ENCODE measurements around the gene NFYA. TPM values are rescaled to one million over a fixed set of nuclear protein-coding genes. Genes with fewer than 3 reads are reported as not detected.

Gene NFYA
- total and polyA plus RNA-seq, 2 of the 13 experiments (the other 11 are each of a cell fraction or from before 2014, with no cell fraction given): 16.0 to 22.9 TPM

DNA sequence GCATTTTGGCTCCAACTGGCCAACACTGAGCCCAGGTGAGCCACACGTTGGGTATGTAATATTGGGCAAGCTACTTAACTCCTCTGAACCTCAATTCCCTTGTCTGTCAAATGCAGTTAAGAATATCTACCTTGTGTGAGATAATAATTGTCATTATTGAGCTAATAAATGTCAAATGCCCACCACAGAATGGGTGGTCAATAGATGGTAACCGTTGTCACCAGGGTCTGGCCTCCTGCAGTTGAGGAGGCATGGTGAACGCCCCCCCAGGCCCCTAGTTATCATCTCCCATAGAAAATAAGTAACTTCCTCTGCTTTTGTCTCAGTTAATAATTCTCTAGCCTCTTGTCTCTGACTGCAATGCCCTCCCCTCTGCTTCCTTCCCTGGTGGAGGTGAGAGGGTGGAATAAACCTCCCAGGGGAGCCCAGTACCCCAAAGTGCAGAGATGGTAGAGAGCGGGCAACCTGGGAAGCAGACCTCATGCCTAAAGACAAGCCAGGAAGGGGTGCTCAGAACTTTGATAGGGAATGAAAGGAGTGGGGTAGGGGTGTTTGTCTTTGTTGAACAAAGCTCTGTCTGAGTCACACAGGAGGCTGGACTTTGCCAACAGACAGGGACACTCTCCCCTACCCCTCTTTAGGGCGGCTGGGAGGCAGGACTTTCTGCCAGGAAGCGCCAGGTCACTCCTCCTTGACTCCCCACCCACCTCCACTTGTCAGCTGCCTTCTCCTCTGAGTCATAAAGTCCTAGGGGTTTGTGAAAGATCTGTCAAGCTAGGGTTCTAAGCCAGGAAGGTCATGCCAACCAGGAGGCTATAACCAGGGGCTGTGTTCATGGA lies 32.5 kb upstream of the NFYA start:
- POLR2A ChIA-PET: interaction anchor here (0.8 to 4.2 kb wide), 17 partner anchors 10 to 479 kb away, joined by 3 to 59 read pairs (median 10); partner anchors contain the start of genes APOBEC2, NFYA and OARD1
- Histone ChIP-seq H3K4me1 (ENCODE audit: insufficient read depth, low read length) (peaks cover 79% of the 10 kb centered on the region), H3K27me3 (ENCODE audit: control insufficient read depth in 1 of 2, insufficient read depth in 2 of 2, low read length in 2 of 2) (no peaks in the 10 kb centered on the region), H3K79me2 (ENCODE audit: insufficient read depth, low read length) (no peaks in the 10 kb centered on the region), H4K20me1 (ENCODE audit: insufficient read depth, low read length) (no peaks in the 10 kb centered on the region), H3K27ac (ENCODE audit: extremely low read length, insufficient read depth, low read length) (peak overlapping the region; percentile 94), H3K9ac (ENCODE audit: insufficient read depth, low read depth, low read length) (peak overlapping the region; percentile 73), H3K9me3 (ENCODE audit: low read length) (no peaks in the 10 kb centered on the region), H3K4me2 (ENCODE audit: low read depth, low read length) (peak overlapping the region; percentile 79), H2AFZ (ENCODE audit: low read length) (no peak overlapping the region), H3K36me3 (replicated peaks in 1 of 2; ENCODE audit: control insufficient read depth in 1 of 2, insufficient read depth in 2 of 2, low read length in 2 of 2) (no peaks in the 10 kb centered on the region), H3K4me3 (replicated peaks in 1 of 3; ENCODE audit: insufficient read depth in 1 of 3, low read depth in 2 of 3, low read length in 3 of 3) (peak overlapping the region; percentile 23 to 64 (median 33); a peak in 4 of 6 replicates)
- peak; percentile 96 for FAIRE-seq
- TSS peak; percentile 72 for BruUV-seq (replicated peaks)
- CTCF ChIA-PET (ENCODE audit: low intra/inter-chr PET ratio, low total read pairs): interaction anchor here (1.3 to 3.3 kb wide), 3 partner anchors 25 to 145 kb away, joined by 4 to 25 read pairs (median 4); no protein-coding TSS in a partner anchor
- ATAC-seq: peak; percentile 95
- peak; percentile 98 for DNase-seq (ENCODE audit: low spot score)
- 4% methylated on average over 6 of the region's 6 CpGs for WGBS (ENCODE audit: low lambda C conversion rate)
- in situ Hi-C loops (cut with HindIII; ENCODE audit: extremely low pct_ligation_motif_present, low pct_unique_long_range_greater_than_20kb) (loop anchor here (25.0 kb wide), 1 partner anchor 703 kb away; no protein-coding TSS in a partner anchor), intact Hi-C loops (cut with micrococcal nuclease; ENCODE audit: unreplicated experiment) (loop anchor here (1.0 to 5.0 kb wide), 2 partner anchors 25 to 43 kb away; no protein-coding TSS in a partner anchor)
- TF ChIP-seq, protein P1, sequence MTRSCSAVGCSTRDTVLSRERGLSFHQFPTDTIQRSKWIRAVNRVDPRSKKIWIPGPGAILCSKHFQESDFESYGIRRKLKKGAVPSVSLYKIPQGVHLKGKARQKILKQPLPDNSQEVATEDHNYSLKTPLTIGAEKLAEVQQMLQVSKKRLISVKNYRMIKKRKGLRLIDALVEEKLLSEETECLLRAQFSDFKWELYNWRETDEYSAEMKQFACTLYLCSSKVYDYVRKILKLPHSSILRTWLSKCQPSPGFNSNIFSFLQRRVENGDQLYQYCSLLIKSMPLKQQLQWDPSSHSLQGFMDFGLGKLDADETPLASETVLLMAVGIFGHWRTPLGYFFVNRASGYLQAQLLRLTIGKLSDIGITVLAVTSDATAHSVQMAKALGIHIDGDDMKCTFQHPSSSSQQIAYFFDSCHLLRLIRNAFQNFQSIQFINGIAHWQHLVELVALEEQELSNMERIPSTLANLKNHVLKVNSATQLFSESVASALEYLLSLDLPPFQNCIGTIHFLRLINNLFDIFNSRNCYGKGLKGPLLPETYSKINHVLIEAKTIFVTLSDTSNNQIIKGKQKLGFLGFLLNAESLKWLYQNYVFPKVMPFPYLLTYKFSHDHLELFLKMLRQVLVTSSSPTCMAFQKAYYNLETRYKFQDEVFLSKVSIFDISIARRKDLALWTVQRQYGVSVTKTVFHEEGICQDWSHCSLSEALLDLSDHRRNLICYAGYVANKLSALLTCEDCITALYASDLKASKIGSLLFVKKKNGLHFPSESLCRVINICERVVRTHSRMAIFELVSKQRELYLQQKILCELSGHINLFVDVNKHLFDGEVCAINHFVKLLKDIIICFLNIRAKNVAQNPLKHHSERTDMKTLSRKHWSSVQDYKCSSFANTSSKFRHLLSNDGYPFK (CRISPR knock-in tag; IDR thresholded peaks at IDR 0.05; ENCODE audit: borderline replicate concordance): no peak
- 0 out of 2 replicates have a peak, but pooled peaks have one; percentile 58 for TF ChIP-seq SIX4 (CRISPR knock-in tag; IDR thresholded peaks at IDR 0.05)
- TF ChIP-seq, protein P2, sequence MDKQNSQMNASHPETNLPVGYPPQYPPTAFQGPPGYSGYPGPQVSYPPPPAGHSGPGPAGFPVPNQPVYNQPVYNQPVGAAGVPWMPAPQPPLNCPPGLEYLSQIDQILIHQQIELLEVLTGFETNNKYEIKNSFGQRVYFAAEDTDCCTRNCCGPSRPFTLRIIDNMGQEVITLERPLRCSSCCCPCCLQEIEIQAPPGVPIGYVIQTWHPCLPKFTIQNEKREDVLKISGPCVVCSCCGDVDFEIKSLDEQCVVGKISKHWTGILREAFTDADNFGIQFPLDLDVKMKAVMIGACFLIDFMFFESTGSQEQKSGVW (CRISPR knock-in tag; IDR thresholded peaks at IDR 0.05; ENCODE audit: borderline replicate concordance): no peak
- TF ChIP-seq NR2F6 (IDR thresholded peaks at IDR 0.05): peak; percentile 74
- peak; percentile 78; the same call in 1 of the 2 replicates for TF ChIP-seq NR2F6 (CRISPR knock-in tag; IDR thresholded peaks at IDR 0.05)
- no peak for TF ChIP-seq ZNF30 (CRISPR knock-in tag; IDR thresholded peaks at IDR 0.05)
- TF ChIP-seq SPEN (CRISPR knock-in tag; IDR thresholded peaks at IDR 0.05; ENCODE audit: low read depth): peak; percentile 62
- peak; percentile 66; the same call in 1 of the 2 replicates for TF ChIP-seq ZNF749 (CRISPR knock-in tag; IDR thresholded peaks at IDR 0.05; ENCODE audit: borderline replicate concordance)
- TF ChIP-seq SYNCRIP (IDR thresholded peaks at IDR 0.05; ENCODE audit: insufficient read depth, low read depth, low read length): no peak
- TF ChIP-seq U2AF1 (optimal IDR thresholded peaks at IDR 0.05; ENCODE audit: low read depth, low read length): no peak
- TF ChIP-seq, protein P3, sequence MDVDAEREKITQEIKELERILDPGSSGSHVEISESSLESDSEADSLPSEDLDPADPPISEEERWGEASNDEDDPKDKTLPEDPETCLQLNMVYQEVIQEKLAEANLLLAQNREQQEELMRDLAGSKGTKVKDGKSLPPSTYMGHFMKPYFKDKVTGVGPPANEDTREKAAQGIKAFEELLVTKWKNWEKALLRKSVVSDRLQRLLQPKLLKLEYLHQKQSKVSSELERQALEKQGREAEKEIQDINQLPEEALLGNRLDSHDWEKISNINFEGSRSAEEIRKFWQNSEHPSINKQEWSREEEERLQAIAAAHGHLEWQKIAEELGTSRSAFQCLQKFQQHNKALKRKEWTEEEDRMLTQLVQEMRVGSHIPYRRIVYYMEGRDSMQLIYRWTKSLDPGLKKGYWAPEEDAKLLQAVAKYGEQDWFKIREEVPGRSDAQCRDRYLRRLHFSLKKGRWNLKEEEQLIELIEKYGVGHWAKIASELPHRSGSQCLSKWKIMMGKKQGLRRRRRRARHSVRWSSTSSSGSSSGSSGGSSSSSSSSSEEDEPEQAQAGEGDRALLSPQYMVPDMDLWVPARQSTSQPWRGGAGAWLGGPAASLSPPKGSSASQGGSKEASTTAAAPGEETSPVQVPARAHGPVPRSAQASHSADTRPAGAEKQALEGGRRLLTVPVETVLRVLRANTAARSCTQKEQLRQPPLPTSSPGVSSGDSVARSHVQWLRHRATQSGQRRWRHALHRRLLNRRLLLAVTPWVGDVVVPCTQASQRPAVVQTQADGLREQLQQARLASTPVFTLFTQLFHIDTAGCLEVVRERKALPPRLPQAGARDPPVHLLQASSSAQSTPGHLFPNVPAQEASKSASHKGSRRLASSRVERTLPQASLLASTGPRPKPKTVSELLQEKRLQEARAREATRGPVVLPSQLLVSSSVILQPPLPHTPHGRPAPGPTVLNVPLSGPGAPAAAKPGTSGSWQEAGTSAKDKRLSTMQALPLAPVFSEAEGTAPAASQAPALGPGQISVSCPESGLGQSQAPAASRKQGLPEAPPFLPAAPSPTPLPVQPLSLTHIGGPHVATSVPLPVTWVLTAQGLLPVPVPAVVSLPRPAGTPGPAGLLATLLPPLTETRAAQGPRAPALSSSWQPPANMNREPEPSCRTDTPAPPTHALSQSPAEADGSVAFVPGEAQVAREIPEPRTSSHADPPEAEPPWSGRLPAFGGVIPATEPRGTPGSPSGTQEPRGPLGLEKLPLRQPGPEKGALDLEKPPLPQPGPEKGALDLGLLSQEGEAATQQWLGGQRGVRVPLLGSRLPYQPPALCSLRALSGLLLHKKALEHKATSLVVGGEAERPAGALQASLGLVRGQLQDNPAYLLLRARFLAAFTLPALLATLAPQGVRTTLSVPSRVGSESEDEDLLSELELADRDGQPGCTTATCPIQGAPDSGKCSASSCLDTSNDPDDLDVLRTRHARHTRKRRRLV (CRISPR knock-in tag; IDR thresholded peaks at IDR 0.05): no peak
- TF ChIP-seq KDM4B (CRISPR knock-in tag; IDR thresholded peaks at IDR 0.05): 0 out of 2 replicates have a peak, but pooled peaks have one; percentile 8
- no peak for TF ChIP-seq AGO2 (optimal IDR thresholded peaks at IDR 0.05; ENCODE audit: low read depth, low read length)
- TF ChIP-seq ZNF564 (CRISPR knock-in tag; IDR thresholded peaks at IDR 0.05): peak; percentile 27; the same call in 1 of the 2 replicates
